Measurements from ENCODE around the gene CEP350.
"Not testable (repeated sequence)": the region's sequence is repeated elsewhere in the genome, so short reads cannot be mapped to it uniquely, and the experiment has no call there.

Gene CEP350

GRCh38 chr1:179996099-179996498, 41.5 kb downstream of the CEP350 start:
- ChIA-PET POLR2A (interaction anchor here (0.6 kb wide), 1 partner anchor 1017 kb away, joined by 5 read pairs; no protein-coding TSS in a partner anchor), CTCF (interaction anchor here (0.9 to 1.2 kb wide), 3 partner anchors 9 to 184 kb away, joined by 3 to 4 read pairs (median 3); no protein-coding TSS in a partner anchor)
- TF ChIP-seq CTCF (IDR thresholded peaks at IDR 0.05; ENCODE audit: insufficient read depth, low read length, missing control alignments) = no peak
- H3K4me3 ChIP-seq (ENCODE audit: low read depth, low read length) = no peak overlapping the region
- DNase-seq (ENCODE audit: low read depth, low spot score) = no peak

GRCh38 chr1:180000575-180000974, 46.0 kb downstream of the CEP350 start:
- POLR2A ChIA-PET = no interaction called here
- no peak overlapping the region for H3K4me3 ChIP-seq (ENCODE audit: low read depth, low read length)
- DNase-seq (ENCODE audit: low read depth, low spot score) = no peak
- CTCF ChIA-PET = no interaction called here
- TF ChIP-seq CTCF (IDR thresholded peaks at IDR 0.05; ENCODE audit: insufficient read depth, low read length, missing control alignments) = no peak

GRCh38 chr1:180002437-180002836, 47.8 kb downstream of the CEP350 start:
- no peak for TF ChIP-seq CTCF (IDR thresholded peaks at IDR 0.05; ENCODE audit: insufficient read depth, low read length, missing control alignments)
- DNase-seq (ENCODE audit: low read depth, low spot score) = no peak
- ChIA-PET CTCF (interaction anchor here (1.8 kb wide), 1 partner anchor 18 kb away, joined by 8 read pairs; no protein-coding TSS in a partner anchor), POLR2A (no interaction called here)
- H3K4me3 ChIP-seq (ENCODE audit: low read depth, low read length) = no peak overlapping the region

- POLR2A ChIA-PET = interaction anchor here (0.6 kb wide), 1 partner anchor 126 kb away, joined by 3 read pairs; no protein-coding TSS in a partner anchor
- no peak for DNase-seq (ENCODE audit: low read depth, low spot score)
- TF ChIP-seq CTCF (IDR thresholded peaks at IDR 0.05; ENCODE audit: insufficient read depth, low read length, missing control alignments) = no peak
- no peak overlapping the region for H3K4me3 ChIP-seq (ENCODE audit: low read depth, low read length)
- CTCF ChIA-PET = interaction anchor here (1.6 to 1.8 kb wide), 2 partner anchors 9 to 18 kb away, joined by 3 to 8 read pairs; no protein-coding TSS in a partner anchor
Measured at GRCh38 chr1:180003026-180003695, 48.6 kb downstream of the CEP350 start.

- CTCF ChIA-PET; DNase-seq (ENCODE audit: low read depth, low spot score); POLR2A ChIA-PET; H3K4me3 ChIP-seq (ENCODE audit: low read depth, low read length): not testable (repeated sequence)
Measured at GRCh38 chr1:180006762-180007161, 52.2 kb downstream of the CEP350 start.

- TF ChIP-seq CTCF (IDR thresholded peaks at IDR 0.05; ENCODE audit: insufficient read depth, low read length, missing control alignments) = no peak
- no peak overlapping the region for H3K4me3 ChIP-seq (ENCODE audit: low read depth, low read length)
- ChIA-PET POLR2A (no interaction called here), CTCF (interaction anchor here (2.7 kb wide), 1 partner anchor 17 kb away, joined by 8 read pairs; no protein-coding TSS in a partner anchor)
- no peak for DNase-seq (ENCODE audit: low read depth, low spot score)
Measured at GRCh38 chr1:180020017-180020416, 65.4 kb downstream of the CEP350 start.

GRCh38 chr1:180026556-180026955, 71.9 kb downstream of the CEP350 start:
- POLR2A ChIA-PET = no interaction called here
- CTCF ChIA-PET = no interaction called here
- TF ChIP-seq CTCF (IDR thresholded peaks at IDR 0.05; ENCODE audit: insufficient read depth, low read length, missing control alignments) = no peak
- no peak for DNase-seq (ENCODE audit: low read depth, low spot score)
- H3K4me3 ChIP-seq (ENCODE audit: low read depth, low read length) = no peak overlapping the region
